ENCODE results near the gene MTMR12.
"Not testable (repeated sequence)": the region's sequence is repeated elsewhere in the genome, so short reads cannot be mapped to it uniquely, and the experiment has no call there.

MTMR12 gene

GRCh38 chr5:32299059-32299677, 13.6 kb downstream of the MTMR12 start:
- DNase-seq (ENCODE audit: low read depth in 2 of 2): no peak

- no peak for DNase-seq (ENCODE audit: low read depth in 2 of 2)
Measured at GRCh38 chr5:32298059-32298415, 14.7 kb downstream of the MTMR12 start.

DNA sequence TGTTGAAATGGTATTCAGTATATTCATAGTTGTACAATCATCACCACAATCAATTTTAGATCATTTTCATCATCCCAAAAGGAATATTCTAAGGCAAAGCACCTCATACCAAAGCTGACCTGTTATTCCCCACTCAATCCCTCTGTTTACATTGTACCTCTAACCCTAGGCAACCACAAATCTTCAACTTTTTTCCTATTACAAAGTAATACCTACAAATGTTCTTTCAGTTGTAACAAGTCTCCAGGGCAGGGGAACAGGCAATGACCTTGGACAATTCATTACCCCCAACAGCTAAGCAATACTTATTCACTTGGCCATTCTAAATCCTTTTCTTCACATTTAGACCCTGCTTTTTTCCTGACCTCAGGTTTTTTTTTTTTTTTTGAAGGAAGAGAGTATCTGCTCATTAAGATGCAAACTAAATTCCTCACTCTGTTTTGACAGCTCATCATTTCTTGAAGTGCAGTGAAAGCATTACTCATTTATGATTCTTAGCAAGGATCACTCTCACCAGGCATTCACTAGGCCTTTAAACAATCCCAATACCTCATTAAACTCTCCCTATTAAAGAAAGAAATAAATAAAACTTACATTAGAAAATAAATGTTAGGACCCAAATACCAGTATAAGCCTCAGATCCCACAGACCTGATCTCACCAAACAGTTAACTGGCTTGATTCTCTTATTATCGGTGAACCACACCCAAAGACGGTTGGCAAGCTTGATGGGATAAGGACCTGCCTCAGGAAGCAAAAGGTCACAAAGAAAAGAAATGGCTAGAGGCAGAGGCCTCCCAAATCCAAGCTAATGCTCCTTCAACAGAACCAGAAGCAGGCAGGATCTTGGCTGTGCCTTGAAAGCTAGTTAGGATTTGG, 15.3 kb downstream of the MTMR12 start:
- no peak for DNase-seq (ENCODE audit: low read depth in 2 of 2)

DNA sequence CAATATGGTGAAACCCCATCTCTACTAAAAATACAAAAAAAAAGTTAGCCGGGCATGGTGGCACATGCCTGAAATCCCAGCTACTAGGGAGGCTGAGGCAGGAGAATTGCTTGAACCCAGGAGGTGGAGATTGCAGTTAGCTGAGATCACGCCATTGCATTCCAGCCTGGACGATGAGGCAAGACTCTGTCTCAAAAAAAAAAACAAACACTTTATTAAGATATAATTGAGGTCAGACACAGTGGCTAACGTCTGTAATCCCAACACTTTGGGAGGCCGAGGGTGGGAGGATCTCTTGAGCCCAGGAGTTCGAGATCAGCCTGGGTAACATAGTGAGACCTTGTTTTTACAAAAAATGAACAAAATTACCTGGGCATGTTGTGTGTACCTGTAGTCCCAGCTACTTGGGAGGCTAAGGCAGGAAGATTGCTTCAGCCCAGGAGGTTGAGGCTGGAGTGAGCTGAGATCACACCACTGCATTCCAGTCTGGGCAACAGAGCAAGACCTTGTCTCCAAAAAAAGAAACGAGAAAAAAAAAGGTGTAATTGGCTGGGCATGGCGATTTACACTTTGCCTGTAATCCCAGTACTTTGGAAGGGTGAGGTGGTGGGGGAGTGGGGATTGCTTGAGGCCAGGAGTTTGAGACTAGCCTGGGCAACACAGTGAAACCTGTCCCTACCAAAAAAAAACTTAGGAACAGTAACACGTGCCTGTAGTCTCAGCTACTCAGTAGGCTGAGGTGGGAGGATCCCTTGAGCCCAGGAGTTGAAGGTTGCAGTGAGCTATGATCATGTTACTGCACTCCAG, 16.6 kb downstream of the MTMR12 start:
- not testable (repeated sequence) for DNase-seq (ENCODE audit: low read depth in 2 of 2)

DNA sequence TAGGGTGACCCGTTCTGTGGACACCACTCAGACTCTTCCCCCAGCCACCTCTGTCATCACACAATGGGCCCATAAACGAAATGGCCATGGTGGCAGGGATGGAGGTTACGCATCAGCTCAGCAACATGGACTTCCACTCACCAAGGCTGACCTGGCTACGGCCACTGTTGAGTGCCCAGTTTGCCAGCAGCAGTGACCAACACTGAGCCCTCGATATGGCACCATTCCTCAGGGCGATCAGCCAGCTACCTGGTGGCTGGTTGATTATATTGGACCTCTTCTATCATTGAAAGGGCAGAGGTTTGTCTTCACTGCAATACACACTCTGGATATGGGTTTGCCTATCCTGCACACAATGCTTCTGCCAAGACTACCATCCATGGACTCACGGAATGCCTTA, 21.1 kb downstream of the MTMR12 start:
- no peak for DNase-seq (ENCODE audit: low read depth in 2 of 2)

DNA sequence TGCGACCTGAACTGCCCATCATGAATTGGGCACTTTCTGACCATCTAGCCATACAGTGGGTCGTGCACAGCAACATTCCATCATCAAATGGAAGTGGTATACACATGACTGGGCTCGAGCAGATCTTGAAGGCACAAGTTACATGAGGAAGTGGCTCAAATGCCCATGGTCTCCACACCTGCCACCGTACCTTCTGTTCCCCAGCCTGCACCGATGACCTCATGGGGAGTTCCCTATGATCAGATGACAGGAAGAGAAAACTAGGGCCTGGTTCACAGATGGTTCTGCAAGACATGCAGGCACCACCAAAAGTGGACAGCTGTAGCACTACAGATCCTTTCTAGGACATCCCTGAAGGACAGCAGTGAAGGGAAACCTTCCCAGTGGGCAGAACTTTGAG, 21.8 kb downstream of the MTMR12 start:
- DNase-seq (ENCODE audit: low read depth in 2 of 2): no peak

GRCh38 chr5:32290501-32290900, 22.2 kb downstream of the MTMR12 start:
- not testable (repeated sequence) for DNase-seq (ENCODE audit: low read depth in 2 of 2)

DNA sequence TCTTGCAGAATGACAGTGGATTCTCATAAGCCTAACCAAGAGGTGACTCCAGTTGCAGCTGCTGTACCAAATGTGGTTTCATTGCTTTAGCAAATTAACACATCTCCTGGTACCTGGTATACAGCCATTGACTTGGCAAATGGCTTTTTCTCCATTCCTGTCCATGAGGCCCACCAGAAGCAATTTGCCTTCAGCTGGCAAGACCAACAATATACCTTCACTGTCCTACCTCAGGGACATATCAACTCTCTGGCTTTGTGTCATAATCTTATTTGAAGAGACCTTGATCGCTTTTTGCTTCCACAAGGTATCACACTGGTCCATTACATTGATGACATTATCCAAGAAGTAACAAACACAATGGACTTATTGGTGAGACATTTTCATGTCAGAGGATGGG, 22.8 kb downstream of the MTMR12 start:
- not testable (repeated sequence) for DNase-seq (ENCODE audit: low read depth in 2 of 2)

DNA sequence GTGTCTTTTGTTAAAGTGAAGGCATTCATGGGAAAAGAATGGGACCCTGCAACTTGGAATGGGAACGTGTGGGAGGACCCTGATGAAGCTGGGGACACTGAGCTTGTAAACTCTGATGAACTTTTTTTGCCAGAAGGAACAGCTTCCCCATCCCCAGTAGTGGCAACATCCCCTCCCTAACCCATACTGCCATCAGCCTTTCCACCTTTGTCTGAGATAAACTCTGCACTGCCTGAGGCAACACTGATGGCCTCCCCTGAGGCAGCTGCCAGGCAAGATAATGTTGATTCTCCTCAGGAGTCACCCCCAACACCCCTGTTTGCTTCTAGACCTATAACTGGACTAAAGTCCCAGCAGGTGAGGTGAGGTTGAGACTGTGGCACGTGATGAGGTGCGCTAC, 24.6 kb downstream of the MTMR12 start:
- DNase-seq (ENCODE audit: low read depth in 2 of 2): not testable (repeated sequence)

DNA sequence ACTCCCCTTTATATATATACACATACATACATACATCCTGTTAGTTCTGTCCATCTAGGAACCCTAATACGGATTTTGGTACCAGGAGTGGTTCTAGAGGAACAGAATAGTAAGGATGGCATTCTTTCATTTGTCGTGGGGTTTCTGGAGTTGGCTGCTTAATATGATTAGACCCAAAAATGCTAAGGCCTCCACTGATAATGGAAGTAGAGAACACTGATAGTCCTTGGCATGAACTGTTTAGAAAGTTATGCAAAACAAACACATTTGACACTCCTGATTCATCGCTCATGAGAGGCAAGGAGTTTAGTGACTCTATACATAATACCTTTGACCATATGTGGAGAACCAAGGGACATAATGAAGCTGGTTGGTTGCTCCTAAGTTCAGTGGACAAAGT, 25.2 kb downstream of the MTMR12 start:
- not testable (repeated sequence) for DNase-seq (ENCODE audit: low read depth in 2 of 2)

DNA sequence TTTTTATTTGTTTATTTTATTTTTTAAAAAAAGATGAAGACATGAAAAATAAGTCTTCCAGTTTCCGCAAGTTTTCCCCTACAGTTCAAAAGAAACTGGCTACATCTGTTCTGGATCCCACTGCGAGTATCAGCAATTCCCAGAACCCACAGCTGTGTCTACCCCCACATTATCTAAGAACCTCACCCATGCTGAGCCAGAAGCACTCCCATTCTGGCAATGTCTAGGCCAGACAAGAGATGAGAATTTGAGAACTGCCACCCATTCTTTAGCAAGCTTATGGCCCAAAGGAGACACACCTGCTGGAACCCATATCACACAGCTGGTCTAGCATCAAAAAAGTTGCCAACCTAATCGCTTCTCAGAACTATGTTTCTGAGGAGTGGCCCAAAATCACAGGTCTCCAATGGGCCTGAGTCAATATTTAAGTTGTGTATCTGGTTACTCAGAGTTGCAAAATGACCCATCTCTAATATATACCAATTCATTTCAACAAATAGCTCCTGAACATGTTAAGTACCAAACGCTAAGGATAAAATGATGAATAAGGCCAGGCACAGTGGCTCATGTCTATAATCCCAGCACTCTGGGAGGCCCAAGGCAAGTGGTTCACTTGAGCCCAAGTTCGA, 27.1 kb downstream of the MTMR12 start:
- no peak for DNase-seq (ENCODE audit: low read depth in 2 of 2)

DNA sequence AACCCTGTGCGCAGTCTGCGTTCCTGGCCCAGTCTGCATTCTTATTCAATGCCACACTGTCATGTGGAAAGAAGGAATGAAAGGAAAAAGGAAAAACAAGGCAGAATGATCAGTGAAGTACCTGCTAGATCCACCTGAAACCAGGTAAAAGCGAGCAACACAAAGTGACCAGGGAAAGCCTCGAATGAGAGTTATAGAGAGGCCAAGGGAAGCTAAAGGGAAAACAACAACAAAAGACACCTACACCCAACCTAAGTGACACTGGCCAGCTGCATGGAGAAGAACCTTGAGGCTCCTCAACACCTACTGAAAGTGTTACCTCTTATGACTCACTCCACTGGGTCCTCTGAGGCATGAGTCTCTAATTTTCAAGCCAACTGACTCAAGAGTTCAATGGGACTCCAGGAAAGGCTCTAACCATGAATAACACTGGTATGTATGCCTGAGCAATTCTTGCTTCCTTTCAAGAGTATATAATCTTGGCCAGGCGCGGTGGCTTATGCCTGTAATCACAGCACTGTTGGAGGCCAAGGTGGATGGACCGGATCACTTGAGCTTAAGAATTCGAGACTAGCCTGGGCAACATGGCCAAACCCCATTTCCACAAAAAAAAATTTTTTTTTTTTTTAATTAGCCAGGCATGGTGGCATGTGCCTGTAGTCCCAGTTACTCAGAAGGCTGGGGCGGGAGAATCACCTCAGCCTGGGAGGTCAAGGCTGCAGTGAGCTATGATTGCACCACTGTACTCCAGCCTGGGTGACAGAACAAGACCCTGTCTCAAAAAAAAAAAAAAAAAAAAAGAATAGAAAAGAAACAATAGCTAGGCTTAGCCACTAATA, 29.0 kb downstream of the MTMR12 start:
- no peak for DNase-seq (ENCODE audit: low read depth in 2 of 2)

GRCh38 chr5:32283061-32283460, 29.7 kb downstream of the MTMR12 start:
- no peak for DNase-seq (ENCODE audit: low read depth in 2 of 2)

- DNase-seq (ENCODE audit: low read depth in 2 of 2): no peak
Measured at GRCh38 chr5:32282633-32283032, 30.1 kb downstream of the MTMR12 start.

DNA sequence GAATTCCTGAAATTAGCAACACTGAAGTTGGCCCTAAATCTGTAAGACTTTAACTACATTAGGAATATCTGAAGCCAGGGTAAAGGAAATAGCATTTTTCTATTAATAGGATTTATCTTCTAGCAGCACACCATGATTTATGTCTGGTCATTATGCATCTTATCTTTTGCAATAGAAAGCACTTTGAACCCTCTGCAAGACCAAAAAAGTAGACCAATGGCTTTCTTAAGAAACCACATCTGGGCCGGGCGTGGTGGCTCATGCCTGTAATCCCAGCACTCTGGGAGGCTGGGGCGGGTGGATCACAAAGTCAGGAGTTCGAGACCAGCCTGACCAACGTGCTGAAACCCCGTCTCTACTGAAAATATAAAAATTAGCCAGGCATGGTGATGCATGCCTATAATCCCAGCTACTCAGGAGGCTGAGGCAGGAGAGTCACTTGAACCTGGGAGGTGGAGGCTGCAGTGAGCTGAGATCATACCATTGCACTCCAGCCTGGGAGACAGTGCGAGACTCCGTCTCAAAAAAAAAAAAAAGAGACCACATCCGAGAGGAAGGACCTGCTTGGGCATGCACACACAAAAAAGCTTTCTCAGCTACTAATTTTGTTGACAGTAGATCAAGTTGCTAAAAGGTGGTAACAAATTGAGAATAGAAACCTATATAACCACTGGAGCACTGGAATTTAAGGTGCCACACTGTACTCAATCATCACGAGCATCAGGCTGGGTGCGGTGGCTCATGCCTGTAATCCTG, 31.2 kb downstream of the MTMR12 start:
- not testable (repeated sequence) for DNase-seq (ENCODE audit: low read depth in 2 of 2)

DNA sequence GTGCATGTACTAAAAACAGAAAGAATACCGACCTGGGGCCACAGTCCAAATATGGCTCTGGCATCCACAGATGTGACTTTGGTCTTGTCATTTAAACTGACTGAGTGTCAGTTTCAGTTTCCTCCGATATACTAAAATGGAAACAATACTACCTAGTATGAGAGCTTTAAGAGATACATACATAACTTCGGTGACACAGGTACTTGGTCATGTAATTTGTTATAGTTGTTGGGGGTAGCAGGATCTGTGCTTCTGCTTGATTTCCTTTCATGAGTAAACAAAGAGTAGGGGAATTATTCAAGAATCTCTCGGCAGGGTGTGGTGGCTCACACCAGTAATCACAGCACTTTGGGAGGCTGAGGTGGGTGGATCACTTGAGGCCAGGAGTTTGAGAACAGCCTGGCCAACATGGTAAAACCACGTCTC, 32.1 kb downstream of the MTMR12 start:
- no peak for DNase-seq (ENCODE audit: low read depth in 2 of 2)

DNA sequence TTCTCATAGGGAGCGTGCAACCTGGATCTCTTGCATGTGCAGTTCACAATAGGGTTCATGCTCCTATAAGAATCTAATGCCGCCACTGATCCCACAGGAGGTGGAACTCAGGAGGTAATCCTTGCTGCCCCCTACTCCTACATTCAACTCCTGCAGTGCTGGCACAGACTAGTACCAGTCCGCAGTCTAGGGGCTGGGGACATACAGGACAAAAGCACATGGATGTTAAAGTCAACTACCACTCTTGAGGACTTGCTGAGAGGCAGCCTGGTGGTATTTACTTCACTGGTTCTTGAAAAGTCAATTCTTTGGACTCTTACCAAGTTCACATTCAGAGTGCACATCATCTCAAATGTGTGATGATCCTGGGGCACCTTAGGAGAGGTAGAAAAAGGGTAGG, 33.0 kb downstream of the MTMR12 start:
- no peak for DNase-seq (ENCODE audit: low read depth in 2 of 2)

DNA sequence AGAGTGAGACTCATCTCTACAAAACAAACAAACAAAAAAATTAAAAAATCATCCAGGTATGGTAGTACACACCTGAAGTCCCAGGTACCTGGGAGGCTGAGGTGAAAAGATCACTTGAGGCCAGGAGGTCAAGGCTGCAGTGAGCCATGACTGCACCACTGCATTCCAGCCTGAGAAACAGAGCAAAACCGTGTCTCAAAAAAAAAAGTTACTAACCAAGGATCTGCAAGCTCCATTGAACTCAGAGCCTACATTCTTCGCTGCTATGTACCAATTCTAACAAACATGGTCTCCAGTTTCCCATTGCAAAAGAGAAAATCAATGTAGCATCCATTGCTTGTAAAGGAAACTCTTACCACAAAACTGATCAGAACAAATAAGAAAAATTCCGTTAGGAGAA, 33.5 kb downstream of the MTMR12 start:
- no peak for DNase-seq (ENCODE audit: low read depth in 2 of 2)

DNA sequence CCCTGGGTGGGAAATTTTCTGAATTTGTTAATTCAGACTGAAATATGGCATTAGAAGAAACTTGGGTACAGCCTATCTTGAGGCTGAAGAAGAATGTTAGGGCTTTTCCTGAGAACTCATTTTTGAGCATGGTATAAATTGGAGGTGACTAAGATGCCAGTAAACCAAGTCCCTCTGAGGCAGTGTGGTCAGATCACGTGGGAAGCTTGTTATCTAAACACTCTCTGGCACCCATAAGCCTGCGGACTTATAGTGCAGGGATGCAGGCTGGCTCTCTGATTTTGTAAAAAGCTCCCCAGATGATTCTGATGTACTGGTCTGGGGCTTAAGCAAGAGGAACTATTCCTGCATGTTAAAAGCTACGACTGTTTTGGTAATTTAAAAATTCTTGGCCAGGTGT, 34.3 kb downstream of the MTMR12 start:
- DNase-seq (ENCODE audit: low read depth in 2 of 2): no peak

- DNase-seq (ENCODE audit: low read depth in 2 of 2): no peak
Measured at GRCh38 chr5:32277798-32278197, 34.9 kb downstream of the MTMR12 start.
